Fibroblast of peridontal ligament (primary cell): ENCODE measurements around the gene GANC.

ENCODE experiments used
- DNase-seq: peaks from one replicate; pipeline ENCODE4 v3.0.0-alpha.2; 2010; ENCODE audit errors: extremely low read depth

Gene GANC

GRCh38 chr15:42344763-42345162 is 71.8 kb downstream of the GANC start:
- peak; percentile 74 for DNase-seq

- no peak for DNase-seq
These were observed 72.5 kb downstream of the GANC start for GRCh38 chr15:42345504-42345903.

GRCh38 chr15:42348083-42348482 is 75.1 kb downstream of the GANC start:
- DNase-seq, result peak; percentile 57

- peak; percentile 16 for DNase-seq
These were observed 76.2 kb downstream of the GANC start for GRCh38 chr15:42349186-42349585.

GRCh38 chr15:42352401-42352800 is 79.4 kb downstream of the GANC start:
- no peak for DNase-seq

GRCh38 chr15:42353061-42353460 is 80.1 kb downstream of the GANC start:
- DNase-seq, result no peak

- no peak for DNase-seq
These were observed 81.8 kb downstream of the GANC start for GRCh38 chr15:42354824-42355223.

GRCh38 chr15:42355291-42355690 is 82.3 kb downstream of the GANC start:
- DNase-seq, result no peak

GRCh38 chr15:42356851-42357250 is 83.8 kb downstream of the GANC start:
- no peak for DNase-seq

GRCh38 chr15:42358141-42358540 is 85.1 kb downstream of the GANC start:
- no peak for DNase-seq

GRCh38 chr15:42359249-42359648 is 86.2 kb downstream of the GANC start, which contains the start of gene CAPN3:
CAPN3 (plus strand) TSS chr15:42359501; CDS start chr15:42359806, 305 bp downstream.
- no peak for DNase-seq

- no peak for DNase-seq
These were observed 87.0 kb downstream of the GANC start for GRCh38 chr15:42359985-42360384.

GRCh38 chr15:42360535-42361112 is 87.6 kb downstream of the GANC start:
- no peak for DNase-seq

- no peak for DNase-seq
These were observed 90.5 kb downstream of the GANC start for GRCh38 chr15:42363487-42363886.

GRCh38 chr15:42363942-42364341 is 90.9 kb downstream of the GANC start:
- DNase-seq, result no peak

- DNase-seq, result no peak
These were observed 91.5 kb downstream of the GANC start for GRCh38 chr15:42364529-42364928.

GRCh38 chr15:42365921-42366550 is 93.0 kb downstream of the GANC start:
- DNase-seq, result no peak

- peak; percentile 38 for DNase-seq
These were observed 94.0 kb downstream of the GANC start for GRCh38 chr15:42367041-42367440.

- no peak for DNase-seq
These were observed 95.1 kb downstream of the GANC start for GRCh38 chr15:42368096-42368495.

- DNase-seq, result peak; percentile 28
These were observed 98.1 kb downstream of the GANC start for GRCh38 chr15:42371096-42371495.

GRCh38 chr15:42373274-42373673 is 100.3 kb downstream of the GANC start:
- no peak for DNase-seq

GRCh38 chr15:42373936-42374335 is 100.9 kb downstream of the GANC start:
- DNase-seq, result no peak

- DNase-seq, result no peak
These were observed 101.8 kb downstream of the GANC start for GRCh38 chr15:42374810-42375209.

- DNase-seq, result no peak
These were observed 102.3 kb downstream of the GANC start for GRCh38 chr15:42375252-42375651.
